Prostate gland (tissue), 2 donors: Measurements from ENCODE around the gene AK9. TPM values are rescaled to one million over a fixed set of nuclear protein-coding genes. Genes with fewer than 3 reads are reported as not detected.

Experiments used
- DNase-seq: peaks from one replicate; pipeline ENCODE4 v3.0.0-alpha.2; 2019; ENCODE audit warnings: low spot score
- H3K27ac ChIP-seq, 2 donors: fragments of 200-600 bp; sonication (generic); 2 replicates each; pipeline ENCODE4 v1.5.1; 2017 to 2019
- H3K27me3 ChIP-seq: fragments of 200-600 bp; sonication (generic); replicated peaks from 2 replicates; pipeline ENCODE4 v1.5.1; 2019; ENCODE audit not compliant: insufficient read depth
- H3K36me3 ChIP-seq, 2 donors: fragments of 200-600 bp; sonication (generic); 1 replicate in 1 of 2; 2 replicates in 1 of 2; pipeline versions ENCODE4 v1.5.1 to v1.8.1; 2017 to 2019
- H3K4me1 ChIP-seq: fragments of 200-600 bp; sonication (generic); replicated peaks from 2 replicates; pipeline ENCODE4 v1.5.1; 2019
- H3K4me3 ChIP-seq, 2 donors: fragments of 200-600 bp; sonication (generic); 2 replicates each; pipeline ENCODE4 v1.5.1; 2017 to 2019
- H3K9me3 ChIP-seq: fragments of 200-600 bp; sonication (generic); 2 replicates; pipeline ENCODE4 v1.5.1; 2017
- CTCF ChIP-seq, 4 experiments: fragments of 200-600 bp in 2 of 4; fragments of 450-650 bp in 2 of 4; sonication (generic) in 2 of 4; IDR thresholded peaks; 1 replicate in 3 of 4; 2 replicates in 1 of 4; pipeline ENCODE4 v1.5.1; 2016 to 2019; ENCODE audit warnings: antibody characterized with exemption in 4 of 4, mild to moderate bottlenecking in 2 of 4, moderate library complexity in 2 of 4
- POLR2A ChIP-seq: fragments of 450-650 bp; IDR thresholded peaks from one replicate; pipeline ENCODE4 v1.6.1; 2016; ENCODE audit warnings: antibody characterized with exemption, mild to moderate bottlenecking
- POLR2AphosphoS5 ChIP-seq: sonication (generic); formaldehyde crosslinking; IDR thresholded peaks from one replicate; pipeline ENCODE4 v1.6.1; 2017; ENCODE audit warnings: antibody characterized with exemption
- WGBS: methylation state at CpG from one replicate; pipeline ENCODE4 v1.1.5; 2018; 5-methylcytosine and 5-hydroxymethylcytosine counted together
- intact Hi-C: fragments of 100-400 bp; cut with DNase I; formaldehyde crosslinking; loops from one replicate; pipeline ENCODE4 v1.14.2; 2022
- total RNA-seq, 2 donors: library from RNA; depleted of rRNA; stranded (reverse); fragments of >200 nt; gene quantifications; one replicate each; pipeline ENCODE4 v1.1.0, GENCODE V29; 2016

AK9 gene
- total RNA-seq, 2 donors from 2014 or later, result 4.5 to 22.0 TPM

DNA sequence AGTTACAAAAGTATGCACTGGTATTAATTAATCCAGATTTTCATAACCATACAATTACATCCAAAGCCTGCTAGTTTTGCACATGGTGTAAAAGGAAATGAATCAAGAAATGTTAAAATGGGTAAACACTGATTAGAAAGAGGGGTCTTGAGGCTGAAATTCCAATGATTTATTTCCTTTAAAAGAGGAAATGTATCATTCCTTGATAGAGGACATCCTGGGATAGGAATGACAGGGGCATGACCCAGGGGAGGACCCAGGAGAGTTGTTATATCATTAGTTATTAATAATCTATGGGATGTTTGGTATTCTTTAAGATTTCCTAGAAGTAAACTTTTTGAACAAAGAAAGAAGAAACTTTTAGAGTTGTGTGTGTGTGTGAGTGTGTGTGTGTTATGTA lies 18.2 kb downstream of the AK9 start:
- H3K9me3 ChIP-seq, result no peaks in the 10 kb centered on the region
- TF ChIP-seq POLR2A, result no peak
- no peak for TF ChIP-seq POLR2AphosphoS5
- TF ChIP-seq CTCF (IDR thresholded peaks at IDR 0.05), result no peak
- no peak overlapping the region for H3K27ac ChIP-seq
- intact Hi-C loops, result no loop called here
- H3K4me3 ChIP-seq, result no peak overlapping the region
- no peak for DNase-seq
- H3K27me3 ChIP-seq, result no peaks in the 10 kb centered on the region
- no peaks in the 10 kb centered on the region for H3K36me3 ChIP-seq
- H3K4me1 ChIP-seq, result no peaks in the 10 kb centered on the region

- Histone ChIP-seq H3K27me3 (no peaks in the 10 kb centered on the region), H3K27ac (no peak overlapping the region), H3K4me1 (no peaks in the 10 kb centered on the region), H3K4me3 (no peak overlapping the region), H3K9me3 (no peaks in the 10 kb centered on the region), H3K36me3 (no peaks in the 10 kb centered on the region)
- intact Hi-C loops, result no loop called here
- 89% methylated on average over 1 of the region's 1 CpG for whole genome bisulfite sequencing
- TF ChIP-seq CTCF (IDR thresholded peaks at IDR 0.05) (no peak), POLR2A (no peak), POLR2AphosphoS5 (no peak)
- DNase-seq, result no peak
Measured at GRCh38 chr6:109672175-109672574, 18.8 kb downstream of the AK9 start.

DNA sequence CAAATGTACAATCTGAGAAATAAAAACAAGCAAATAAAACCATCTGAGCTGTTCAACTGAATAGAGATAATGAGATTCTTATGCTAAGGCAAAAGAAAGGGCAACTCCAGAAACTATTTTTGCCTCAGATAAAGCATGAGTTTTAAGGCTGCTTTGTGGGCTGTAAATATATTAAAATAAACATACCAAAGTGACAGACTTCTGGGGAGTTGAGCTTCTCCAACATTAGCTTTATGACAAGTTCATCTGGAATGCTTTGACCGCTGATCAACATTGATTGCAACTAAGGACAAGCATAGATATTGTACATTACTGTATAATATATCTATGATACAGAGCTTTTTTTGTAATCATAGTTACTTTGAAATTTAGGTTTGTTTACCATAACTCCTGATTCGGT lies 19.3 kb downstream of the AK9 start:
- intact Hi-C loops, result no loop called here
- Histone ChIP-seq H3K4me1 (no peaks in the 10 kb centered on the region), H3K27me3 (no peaks in the 10 kb centered on the region), H3K27ac (no peak overlapping the region), H3K9me3 (no peaks in the 10 kb centered on the region), H3K4me3 (no peak overlapping the region), H3K36me3 (no peaks in the 10 kb centered on the region)
- no peak for TF ChIP-seq POLR2AphosphoS5
- no peak for TF ChIP-seq CTCF (IDR thresholded peaks at IDR 0.05)
- no peak for TF ChIP-seq POLR2A
- no peak for DNase-seq
- 81% methylated on average over 2 of the region's 2 CpGs for WGBS

DNA sequence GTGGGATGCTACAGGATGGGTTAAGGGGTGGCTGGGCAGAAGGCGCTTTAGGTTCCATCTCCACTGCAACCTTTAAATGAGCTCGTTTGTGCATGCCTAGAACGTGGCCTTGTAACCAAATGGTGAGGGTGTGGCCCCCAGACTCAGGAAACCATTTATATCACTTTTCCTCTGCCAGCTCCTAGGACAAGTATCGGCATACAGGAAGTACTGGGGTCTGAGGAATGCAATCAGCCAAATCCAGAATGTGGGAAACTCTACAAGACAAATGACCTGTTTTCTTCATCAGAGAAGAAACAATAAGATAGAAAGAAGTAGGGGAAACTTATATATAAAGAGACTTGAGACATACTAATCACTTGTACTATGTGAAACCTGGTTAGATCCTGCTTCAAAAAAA lies 21.2 kb downstream of the AK9 start:
- Histone ChIP-seq H3K4me3 (no peak overlapping the region), H3K36me3 (no peaks in the 10 kb centered on the region), H3K27me3 (no peaks in the 10 kb centered on the region), H3K4me1 (no peaks in the 10 kb centered on the region), H3K27ac (no peak overlapping the region), H3K9me3 (no peaks in the 10 kb centered on the region)
- no peak for DNase-seq
- no peak for TF ChIP-seq POLR2AphosphoS5
- no peak for TF ChIP-seq CTCF (IDR thresholded peaks at IDR 0.05)
- TF ChIP-seq POLR2A, result no peak
- 70% methylated on average over 4 of the region's 4 CpGs for whole genome bisulfite sequencing
- intact Hi-C loops, result no loop called here

DNA sequence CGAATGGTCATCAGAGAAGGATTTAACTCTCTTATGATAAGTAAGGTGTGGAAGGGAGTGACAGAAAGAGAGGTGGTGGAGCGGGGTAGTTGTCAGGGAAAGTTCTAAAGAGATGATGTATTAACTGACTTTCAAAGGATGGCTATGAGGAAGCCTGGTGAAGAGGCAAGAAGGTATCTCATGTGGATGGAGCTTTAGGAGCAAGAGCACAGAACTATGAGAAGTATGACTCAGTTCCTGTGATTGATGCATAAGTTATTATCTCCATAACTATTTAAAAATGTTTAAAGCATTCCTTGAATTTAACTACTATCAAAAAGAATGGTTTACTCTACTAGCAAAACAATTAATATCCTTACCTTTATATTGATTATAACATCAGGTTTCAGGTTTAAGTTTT lies 28.8 kb downstream of the AK9 start:
- Histone ChIP-seq H3K27ac (no peak overlapping the region), H3K27me3 (no peaks in the 10 kb centered on the region), H3K4me1 (no peaks in the 10 kb centered on the region), H3K4me3 (no peak overlapping the region), H3K9me3 (no peaks in the 10 kb centered on the region), H3K36me3 (no peaks in the 10 kb centered on the region)
- intact Hi-C loops, result no loop called here
- no peak for DNase-seq
- TF ChIP-seq POLR2A, result no peak
- TF ChIP-seq POLR2AphosphoS5, result no peak
- TF ChIP-seq CTCF (IDR thresholded peaks at IDR 0.05), result no peak
- 93% methylated on average over 2 of the region's 2 CpGs for WGBS
